SH-SY5Y (cell line): Measurements from ENCODE around the gene ROBO1.

Experiments
- GATA2 ChIP-seq: IDR thresholded peaks from 2 replicates; pipeline ENCODE4 v1.6.1; 2011; ENCODE audit warnings: mild to moderate bottlenecking, low read depth, low read length
- GATA3 ChIP-seq: IDR thresholded peaks from 2 replicates; pipeline ENCODE4 v1.6.1; 2011; ENCODE audit warnings: low read depth, mild to moderate bottlenecking, low read length, moderate library complexity

GRCh38 chr3:78641703-78642102 is 1126.1 kb downstream of the ROBO1 start:
- TF ChIP-seq GATA2 = no peak
- no peak for TF ChIP-seq GATA3
